Body of pancreas (tissue), 4 donors: ENCODE data around the gene UBE2E2. TPM values are rescaled to one million over a fixed set of nuclear protein-coding genes. Genes with fewer than 3 reads are reported as not detected.
"Not testable (repeated sequence)": the region's sequence is repeated elsewhere in the genome, so short reads cannot be mapped to it uniquely, and the experiment has no call there.

Source experiments
- ATAC-seq: fragments of 150-250 bp; one replicate; pipeline ENCODE4 v1.9.1; 2016
- DNase-seq, 4 donors: peaks; one replicate each; pipeline ENCODE4 v3.0.0-alpha.2; 2019
- H3K27ac ChIP-seq, 4 donors: fragments of 200-600 bp; sonication (generic); 1 replicate in 3 of 4; 2 replicates in 1 of 4; pipeline versions ENCODE4 v1.5.1 to v1.6.1; 2016 to 2019; ENCODE audit warnings: mild to moderate bottlenecking in 1 of 4, mixed read lengths in 1 of 4, moderate library complexity in 1 of 4
- H3K27me3 ChIP-seq, 2 donors: fragments of 200-600 bp; sonication (generic); one replicate each; pipeline ENCODE4 v1.6.0; 2016; ENCODE audit warnings: mild to moderate bottlenecking in 1 of 2
- H3K36me3 ChIP-seq, 2 donors: fragments of 200-600 bp; sonication (generic); replicated peaks in 1 of 2; 2 replicates each; pipeline ENCODE4 v1.5.1; 2016; ENCODE audit warnings: low read depth in 2 of 2; ENCODE audit not compliant: insufficient read depth in 1 of 2
- H3K4me1 ChIP-seq: fragments of 200-600 bp; sonication (generic); one replicate; pipeline ENCODE4 v1.6.0; 2016
- H3K4me3 ChIP-seq, 2 donors: fragments of 200-600 bp; sonication (generic); 1 replicate in 1 of 2; 2 replicates in 1 of 2; pipeline ENCODE4 v1.5.1; 2016 to 2019
- H3K9me3 ChIP-seq, 3 donors: fragments of 200-600 bp; sonication (generic); 1 replicate in 2 of 3; 2 replicates in 1 of 3; pipeline ENCODE4 v1.5.1; 2016
- POLR2A ChIP-seq, 3 donors: fragments of 450-650 bp; IDR thresholded peaks; one replicate each; pipeline ENCODE4 v1.6.1; 2016; ENCODE audit warnings: antibody characterized with exemption in 3 of 3, mild to moderate bottlenecking in 2 of 3
- WGBS, 2 donors: methylation state at CpG; one replicate each; pipeline ENCODE4 v1.1.5; 2017; 5-methylcytosine and 5-hydroxymethylcytosine counted together
- intact Hi-C: fragments of 100-400 bp; cut with DNase I; formaldehyde crosslinking; loops from one replicate; pipeline ENCODE4 v1.15.1; 2023
- total RNA-seq, 2 donors: library from RNA; depleted of rRNA; stranded (reverse); fragments of >200 nt; gene quantifications; one replicate each; pipeline ENCODE4 v1.1.0, GENCODE V29; 2016
- TF ChIP-seq, protein P1 (sequence below), 7 experiments: fragments of 450-650 bp in 4 of 7; fragments of 200-600 bp in 3 of 7; sonication (generic) in 3 of 7; IDR thresholded peaks; one replicate each; pipeline ENCODE4 v1.5.1; 2016 to 2019; ENCODE audit warnings: antibody characterized with exemption in 7 of 7

Gene UBE2E2
- total RNA-seq, 2 donors from 2014 or later = 7.8 to 23.7 TPM

- Histone ChIP-seq H3K27ac (no peak overlapping the region), H3K36me3 (no peaks in the 10 kb centered on the region), H3K4me3 (no peak overlapping the region), H3K9me3 (no peaks in the 10 kb centered on the region), H3K27me3 (no peaks in the 10 kb centered on the region), H3K4me1 (no peaks in the 10 kb centered on the region)
- TF ChIP-seq POLR2A (IDR thresholded peaks at IDR 0.05) = no peak
- TF ChIP-seq, protein P1, sequence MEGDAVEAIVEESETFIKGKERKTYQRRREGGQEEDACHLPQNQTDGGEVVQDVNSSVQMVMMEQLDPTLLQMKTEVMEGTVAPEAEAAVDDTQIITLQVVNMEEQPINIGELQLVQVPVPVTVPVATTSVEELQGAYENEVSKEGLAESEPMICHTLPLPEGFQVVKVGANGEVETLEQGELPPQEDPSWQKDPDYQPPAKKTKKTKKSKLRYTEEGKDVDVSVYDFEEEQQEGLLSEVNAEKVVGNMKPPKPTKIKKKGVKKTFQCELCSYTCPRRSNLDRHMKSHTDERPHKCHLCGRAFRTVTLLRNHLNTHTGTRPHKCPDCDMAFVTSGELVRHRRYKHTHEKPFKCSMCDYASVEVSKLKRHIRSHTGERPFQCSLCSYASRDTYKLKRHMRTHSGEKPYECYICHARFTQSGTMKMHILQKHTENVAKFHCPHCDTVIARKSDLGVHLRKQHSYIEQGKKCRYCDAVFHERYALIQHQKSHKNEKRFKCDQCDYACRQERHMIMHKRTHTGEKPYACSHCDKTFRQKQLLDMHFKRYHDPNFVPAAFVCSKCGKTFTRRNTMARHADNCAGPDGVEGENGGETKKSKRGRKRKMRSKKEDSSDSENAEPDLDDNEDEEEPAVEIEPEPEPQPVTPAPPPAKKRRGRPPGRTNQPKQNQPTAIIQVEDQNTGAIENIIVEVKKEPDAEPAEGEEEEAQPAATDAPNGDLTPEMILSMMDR (IDR thresholded peaks at IDR 0.05) = no peak
- no peak for ATAC-seq
- WGBS, 2 donors = 89 to 96% methylated on average over 7 of the region's 7 CpGs
- DNase-seq = no peak
- intact Hi-C loops = no loop called here
Measured at GRCh38 chr3:23343509-23343908, 140.4 kb downstream of the UBE2E2 start.

DNA sequence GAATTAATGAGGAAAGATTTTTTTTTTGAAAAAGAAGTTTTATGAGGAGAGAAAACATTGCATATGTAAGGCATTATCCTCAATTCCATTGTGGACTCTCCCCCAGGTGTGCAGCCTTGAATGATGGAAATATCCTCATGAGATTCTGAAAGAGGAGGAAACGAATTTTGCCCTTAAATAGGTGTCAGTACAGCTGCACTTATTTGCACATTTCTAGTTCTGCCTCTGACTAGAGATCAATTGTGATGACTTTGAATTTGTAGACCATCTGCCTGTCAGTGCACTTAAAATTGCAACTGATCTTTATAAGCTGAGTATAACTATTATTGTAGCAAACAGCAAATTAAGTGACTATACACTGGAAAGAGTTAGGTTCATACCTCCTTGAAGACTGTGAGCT, 141.8 kb downstream of the UBE2E2 start:
- 24 to 48% methylated on average over 1 of the region's 1 CpG for WGBS, 2 donors
- no peaks in the 10 kb centered on the region for H3K4me1 ChIP-seq
- no peaks in the 10 kb centered on the region for H3K27me3 ChIP-seq
- no peak for DNase-seq
- H3K4me3 ChIP-seq = no peak overlapping the region
- no peak overlapping the region for H3K27ac ChIP-seq
- H3K36me3 ChIP-seq = no peaks in the 10 kb centered on the region
- intact Hi-C loops = no loop called here
- no peaks in the 10 kb centered on the region for H3K9me3 ChIP-seq
- TF ChIP-seq POLR2A (IDR thresholded peaks at IDR 0.05) = no peak
- TF ChIP-seq, protein P1 (IDR thresholded peaks at IDR 0.05) = no peak
- no peak for ATAC-seq

DNA sequence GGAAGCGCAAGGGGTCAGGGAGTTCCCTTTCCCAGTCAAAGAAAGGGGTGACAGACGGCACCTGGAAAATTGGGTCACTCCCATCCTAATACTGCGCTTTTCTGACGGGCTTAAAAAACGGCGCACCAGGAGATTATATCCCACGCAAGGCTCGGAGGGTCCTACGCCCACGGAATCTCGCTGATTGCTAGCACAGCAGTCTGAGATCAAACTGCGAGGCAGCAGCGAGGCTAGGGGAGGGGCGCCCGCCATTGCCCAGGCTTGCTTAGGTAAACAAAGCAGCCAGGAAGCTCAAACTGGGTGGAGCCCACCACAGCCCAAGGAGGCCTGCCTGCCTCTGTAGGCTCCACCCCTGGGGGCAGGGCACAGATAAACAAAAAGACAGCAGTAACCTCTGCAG, 146.3 kb downstream of the UBE2E2 start:
- intact Hi-C loops, H3K27me3 ChIP-seq, H3K9me3 ChIP-seq, H3K27ac ChIP-seq, H3K4me3 ChIP-seq, H3K4me1 ChIP-seq, ATAC-seq, H3K36me3 ChIP-seq, DNase-seq: not testable (repeated sequence)
- 91 to 97% methylated on average over 13 to 15 of the region's 15 CpGs for WGBS, 2 donors

DNA sequence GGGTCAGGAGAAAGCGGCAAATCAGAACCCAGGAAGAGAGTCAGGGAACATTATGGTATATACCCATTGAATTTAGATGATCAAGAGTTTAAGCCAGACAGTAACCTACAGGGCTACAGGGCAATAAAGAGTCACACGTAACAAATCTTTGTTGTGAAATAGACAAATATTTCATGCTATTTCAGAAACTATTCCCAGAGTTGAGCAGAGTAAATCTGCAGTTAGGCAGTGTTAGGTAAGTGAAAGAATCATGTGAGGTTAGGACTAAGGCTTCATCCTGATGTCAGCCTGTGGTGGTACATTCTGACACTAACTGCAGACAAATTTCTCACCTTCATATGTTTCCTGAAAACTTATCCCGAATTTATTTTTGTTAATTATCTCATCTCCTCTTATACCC, 153.0 kb downstream of the UBE2E2 start:
- DNase-seq = no peak
- no peak overlapping the region for H3K4me3 ChIP-seq
- no peaks in the 10 kb centered on the region for H3K4me1 ChIP-seq
- H3K36me3 ChIP-seq = no peaks in the 10 kb centered on the region
- intact Hi-C loops = no loop called here
- H3K9me3 ChIP-seq = no peaks in the 10 kb centered on the region
- WGBS, 2 donors = 85 to 90% methylated on average over 3 of the region's 3 CpGs
- TF ChIP-seq POLR2A (IDR thresholded peaks at IDR 0.05) = no peak
- TF ChIP-seq, protein P1 (IDR thresholded peaks at IDR 0.05) = no peak
- ATAC-seq = no peak
- H3K27ac ChIP-seq = no peak overlapping the region
- no peaks in the 10 kb centered on the region for H3K27me3 ChIP-seq

DNA sequence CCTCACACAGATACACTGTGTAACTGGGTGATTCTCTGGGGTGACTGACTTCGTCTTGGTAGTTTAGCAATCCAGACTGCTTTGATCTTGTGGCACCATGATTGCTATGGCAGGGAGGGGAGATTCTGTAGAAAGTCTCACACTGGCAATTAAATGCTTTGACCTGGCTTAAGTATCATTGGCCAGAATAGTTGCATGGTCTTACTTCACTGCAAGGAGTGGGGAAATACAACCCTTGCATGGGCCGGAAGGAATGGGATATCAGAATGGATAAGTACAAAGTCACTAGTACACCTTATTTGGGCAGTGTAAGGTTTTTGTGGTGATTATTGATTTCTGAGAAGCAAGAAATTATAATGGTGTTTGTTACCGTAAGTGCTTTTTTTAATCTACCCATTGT, 153.8 kb downstream of the UBE2E2 start:
- no peaks in the 10 kb centered on the region for H3K36me3 ChIP-seq
- intact Hi-C loops = no loop called here
- H3K9me3 ChIP-seq = no peaks in the 10 kb centered on the region
- H3K27me3 ChIP-seq = no peaks in the 10 kb centered on the region
- no peaks in the 10 kb centered on the region for H3K4me1 ChIP-seq
- TF ChIP-seq, protein P1 (IDR thresholded peaks at IDR 0.05) = no peak
- TF ChIP-seq POLR2A (IDR thresholded peaks at IDR 0.05) = no peak
- ATAC-seq (no peak), DNase-seq (no peak)
- 82 to 93% methylated on average over 3 of the region's 3 CpGs for WGBS, 2 donors
- H3K4me3 ChIP-seq = no peak overlapping the region
- no peak overlapping the region for H3K27ac ChIP-seq
